ENCODE measurements around the gene NCKAP5L.
"Not testable (repeated sequence)": the region's sequence is repeated elsewhere in the genome, so short reads cannot be mapped to it uniquely, and the experiment has no call there.

Gene NCKAP5L

GRCh38 chr12:49828133-49829091 lies at the start of gene NCKAP5L:
Gene NCKAP5L, minus strand, starts transcription at chr12:49828413. Its CDS starts 24,369 bp downstream, at chr12:49804044.
- DNase-seq (ENCODE audit: low spot score): peak; percentile 99

GRCh38 chr12:49877066-49877465 lies 48.9 kb upstream of the NCKAP5L start:
- no peak for DNase-seq (ENCODE audit: low spot score)

DNA sequence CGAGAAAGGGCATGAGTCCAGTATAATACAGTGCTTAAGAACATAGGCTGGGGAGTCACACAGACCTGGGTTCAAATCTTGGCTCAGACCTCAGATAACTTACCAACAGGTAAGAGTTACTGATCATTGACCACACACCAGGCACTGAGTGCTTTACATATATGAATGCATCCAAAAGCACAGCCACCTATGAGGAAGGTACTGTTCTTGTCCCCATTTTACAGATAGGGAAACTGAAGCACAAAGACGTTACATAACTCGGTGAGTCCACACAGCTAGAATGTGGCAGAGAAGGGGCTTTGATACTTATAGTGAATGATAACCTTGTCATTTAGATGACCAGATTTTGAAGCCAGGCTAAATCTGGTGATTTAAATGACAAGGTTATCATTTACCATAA lies 47.9 kb upstream of the NCKAP5L start:
- no peak for DNase-seq (ENCODE audit: low spot score)

GRCh38 chr12:49875115-49875720 lies 47.0 kb upstream of the NCKAP5L start:
- no peak for DNase-seq (ENCODE audit: low spot score)

- no peak for DNase-seq (ENCODE audit: low spot score)
Observed at GRCh38 chr12:49874142-49874897, 46.1 kb upstream of the NCKAP5L start.

DNA sequence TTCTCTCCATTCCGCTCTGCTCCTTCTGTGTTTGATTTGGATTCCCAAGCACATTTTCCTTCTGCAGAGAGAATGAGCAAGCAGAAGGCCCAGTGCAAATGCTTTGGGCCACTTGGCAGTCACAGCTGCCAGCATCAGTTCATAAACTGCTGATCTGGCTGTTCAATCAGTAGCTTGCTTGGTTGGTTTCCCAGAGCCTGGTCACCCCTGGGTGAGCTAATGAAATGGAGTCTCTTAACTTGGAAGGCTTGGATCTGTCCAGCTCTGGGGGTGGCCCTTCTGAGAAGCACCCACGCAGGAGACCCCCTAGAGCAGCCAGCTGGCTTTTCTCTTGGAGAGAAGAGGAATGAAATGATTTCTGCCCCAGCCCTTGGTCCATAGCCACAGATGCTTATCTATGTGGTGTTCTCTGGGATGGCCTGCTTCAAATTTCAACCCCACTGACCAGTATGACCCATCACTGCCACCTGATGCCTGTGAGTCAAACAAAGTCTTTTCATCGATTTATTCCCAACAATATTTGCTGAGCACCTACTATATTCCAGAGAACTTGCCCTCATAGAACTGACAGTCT lies 45.2 kb upstream of the NCKAP5L start:
- DNase-seq (ENCODE audit: low spot score): no peak

DNA sequence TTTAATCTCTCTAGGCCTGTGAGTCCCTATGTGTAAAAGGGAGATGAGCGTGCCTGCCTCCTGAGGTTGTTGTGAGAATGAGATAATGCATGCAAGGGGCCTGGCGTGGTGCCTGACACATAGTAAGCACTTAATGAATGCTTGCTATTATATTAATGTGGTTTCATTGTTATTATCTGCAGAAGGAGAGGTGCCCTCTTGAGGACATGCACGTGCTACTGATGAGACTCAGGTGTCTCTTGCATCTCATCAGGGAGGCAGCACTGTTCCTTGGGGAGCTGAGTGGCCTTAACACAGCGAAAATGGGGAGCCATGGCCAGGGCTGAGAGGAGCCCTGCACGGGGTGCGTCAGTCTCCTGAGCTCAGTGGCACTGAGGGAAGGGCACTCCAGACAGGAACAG lies 44.6 kb upstream of the NCKAP5L start:
- DNase-seq (ENCODE audit: low spot score): no peak

GRCh38 chr12:49872381-49872780 lies 44.2 kb upstream of the NCKAP5L start:
- no peak for DNase-seq (ENCODE audit: low spot score)

GRCh38 chr12:49871811-49872251 lies 43.6 kb upstream of the NCKAP5L start:
- DNase-seq (ENCODE audit: low spot score): not testable (repeated sequence)

DNA sequence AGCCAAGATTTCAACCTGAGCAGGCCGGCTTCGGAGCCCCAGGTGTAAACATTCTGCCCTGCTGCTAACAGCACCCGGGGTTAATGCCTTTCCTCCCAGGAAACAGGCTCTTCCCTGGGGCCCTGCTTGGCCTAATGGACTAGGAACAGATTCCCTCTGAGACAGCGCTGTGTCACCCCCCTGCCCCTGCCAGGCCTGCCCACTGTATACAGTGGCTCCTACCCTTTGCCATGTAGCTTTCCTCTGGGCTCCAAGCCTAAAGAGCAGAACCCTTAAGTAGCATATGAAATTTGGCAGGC lies 43.0 kb upstream of the NCKAP5L start:
- DNase-seq (ENCODE audit: low spot score): no peak

DNA sequence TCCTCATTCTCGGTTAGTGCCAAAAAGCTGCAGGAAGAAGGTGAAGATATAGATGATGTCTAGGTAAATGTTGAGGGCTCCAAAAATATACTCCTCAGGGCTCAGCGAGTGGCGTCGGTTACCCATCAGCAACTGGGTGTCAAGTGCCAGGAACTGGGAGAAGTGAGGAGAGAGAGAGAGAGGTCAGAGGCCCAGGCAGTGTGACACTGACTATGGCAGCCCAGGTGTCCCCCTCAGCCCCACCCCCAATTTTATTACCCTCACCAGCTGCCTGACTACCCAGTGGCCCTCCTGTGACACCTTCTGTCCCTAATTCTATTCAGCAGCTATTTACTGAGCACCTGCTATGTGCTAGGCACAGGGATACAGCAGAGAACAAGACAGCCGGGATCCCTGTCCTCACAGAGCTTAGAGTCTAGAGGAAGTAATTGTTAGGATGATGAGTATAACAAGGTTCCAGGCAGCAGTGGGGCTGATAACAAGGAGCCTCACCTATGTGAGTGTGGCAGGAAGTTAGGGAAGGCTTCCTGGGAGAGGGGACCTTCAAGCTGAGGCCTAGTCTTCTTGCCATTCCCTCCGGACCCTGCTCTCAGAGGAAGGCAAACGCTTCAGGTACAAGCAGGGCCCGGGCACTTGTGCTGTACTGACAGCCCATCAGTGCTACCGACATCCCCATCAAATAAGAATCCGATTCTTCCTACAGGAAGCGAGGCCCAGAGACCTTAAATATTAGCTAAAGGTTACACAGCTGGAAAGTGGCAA lies 42.5 kb upstream of the NCKAP5L start:
- no peak for DNase-seq (ENCODE audit: low spot score)

- no peak for DNase-seq (ENCODE audit: low spot score)
Observed at GRCh38 chr12:49869816-49870500, 41.7 kb upstream of the NCKAP5L start.

- DNase-seq (ENCODE audit: low spot score): peak; percentile 80
Observed at GRCh38 chr12:49868952-49869815, 41.0 kb upstream of the NCKAP5L start.

DNA sequence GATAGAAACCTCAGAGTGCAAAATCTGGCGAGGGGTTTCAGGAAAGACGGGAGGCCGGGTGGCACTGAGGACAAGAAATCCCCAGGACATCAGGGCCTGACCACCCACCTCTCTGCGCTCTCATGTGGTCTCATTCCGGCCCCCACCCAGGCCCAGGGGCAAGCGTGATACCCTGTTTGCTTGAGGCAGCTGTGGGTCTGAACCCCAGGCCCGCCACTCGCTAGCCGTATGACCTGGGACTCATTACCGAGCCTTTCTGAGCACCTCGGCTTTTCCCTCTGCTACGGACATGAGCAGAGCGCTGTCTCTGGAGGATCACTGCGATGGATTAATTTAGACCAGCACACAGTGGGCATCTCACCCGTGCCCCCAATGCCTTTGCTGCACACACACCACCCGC lies 40.2 kb upstream of the NCKAP5L start:
- DNase-seq (ENCODE audit: low spot score): no peak

- DNase-seq (ENCODE audit: low spot score): no peak
Observed at GRCh38 chr12:49867570-49868341, 39.5 kb upstream of the NCKAP5L start.

GRCh38 chr12:49866859-49867569 lies 38.8 kb upstream of the NCKAP5L start:
- DNase-seq (ENCODE audit: low spot score): peak; percentile 88

GRCh38 chr12:49865782-49866135 lies 37.5 kb upstream of the NCKAP5L start:
- DNase-seq (ENCODE audit: low spot score): no peak

DNA sequence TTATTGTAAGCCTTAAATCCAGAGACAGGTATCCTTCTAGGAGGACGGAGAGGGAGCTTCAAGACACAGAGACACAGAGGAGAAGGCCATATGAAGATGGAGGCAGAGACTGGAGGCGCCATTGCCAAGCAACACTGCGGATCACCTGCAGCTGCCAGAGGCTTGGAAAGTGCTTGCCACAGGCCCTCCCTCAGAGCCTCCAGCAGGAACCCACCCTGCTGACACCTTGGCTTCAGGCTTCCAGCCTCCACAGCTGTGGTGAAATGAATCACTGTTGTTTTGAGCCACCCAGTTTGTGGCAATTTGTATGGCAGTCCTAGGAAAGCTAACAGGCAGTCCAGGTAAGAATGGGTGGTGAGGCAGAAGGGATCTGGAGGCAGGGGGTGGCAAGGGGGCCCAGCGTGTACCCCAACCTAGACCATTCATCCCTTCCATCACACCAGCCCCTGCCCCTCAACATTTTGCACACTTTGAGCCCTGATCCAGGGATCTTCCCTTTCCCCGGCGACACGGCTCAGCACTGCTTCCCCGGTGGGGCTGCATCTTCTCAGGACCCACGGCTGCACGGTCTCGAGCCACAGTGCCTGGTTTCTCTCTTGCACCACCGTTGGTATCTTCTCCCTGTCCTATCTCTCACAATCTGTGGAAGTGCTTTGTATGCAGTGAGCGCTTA lies 37.0 kb upstream of the NCKAP5L start:
- DNase-seq (ENCODE audit: low spot score): no peak
